SK-N-SH (cell line): ENCODE results near the gene LPP. TPM values are rescaled to one million over a fixed set of nuclear protein-coding genes. Genes with fewer than 3 reads are reported as not detected.

Experiments used
- CTCF ChIA-PET: fragments of 300-600, 350-600 bp; formaldehyde crosslinking; extraction: SDS; loops from one replicate; lab custom pipeline; 2021; lab: Yijun Ruan, JAX
- POLR2A ChIA-PET: fragments of 350-600 bp; sonication (Branson Sonifier 250); formaldehyde crosslinking; extraction: SDS; loops from one replicate; lab custom pipeline; 2020; ENCODE audit warnings: antibody characterized with exemption, inconsistent platforms; lab: Yijun Ruan, JAX
- DNase-seq: peaks from one replicate; pipeline ENCODE4 v3.0.0; 2012
- H2AFZ ChIP-seq: fragments of 200-600 bp; sonication (generic); 2 replicates; pipeline ENCODE4 v1.8.1; 2016; ENCODE audit warnings: antibody characterized with exemption, mild to moderate bottlenecking, low read depth
- H3F3A ChIP-seq: fragments of 200-600 bp; sonication (generic); replicated peaks from 2 replicates; pipeline ENCODE3; 2016; ENCODE audit warnings: antibody characterized with exemption, mild to moderate bottlenecking; ENCODE audit not compliant: insufficient read depth
- H3K27ac ChIP-seq, 2 experiments: fragments of 200-500 bp in 1 of 2; fragments of 200-600 bp in 1 of 2; sonication (Bioruptor generic) in 1 of 2; sonication (generic), shearing (Covaris generic) in 1 of 2; 2 replicates each; pipeline versions ENCODE4 v1.5.1 to v1.6.1; 2014 to 2016; ENCODE audit warnings: low read depth in 2 of 2, inconsistent platforms in 1 of 2, low read length in 1 of 2, mild to moderate bottlenecking in 1 of 2, mixed read lengths in 1 of 2
- H3K27me3 ChIP-seq: fragments of 200-600 bp; sonication (generic), shearing (Covaris generic); 2 replicates; pipeline ENCODE4 v1.6.1; 2016; ENCODE audit warnings: mixed run types; ENCODE audit not compliant: insufficient read depth
- H3K36me3 ChIP-seq, 2 experiments: fragments of 200-500 bp in 1 of 2; fragments of 200-600 bp in 1 of 2; sonication (Bioruptor generic) in 1 of 2; sonication (generic) in 1 of 2; replicated peaks in 1 of 2; 2 replicates each; pipeline versions ENCODE3 to v1.5.1; 2014 to 2016; ENCODE audit warnings: low read length in 1 of 2, mild to moderate bottlenecking in 1 of 2; ENCODE audit not compliant: insufficient read depth in 2 of 2, control insufficient read depth in 1 of 2
- H3K4me1 ChIP-seq, 2 experiments: fragments of 200-500 bp in 1 of 2; fragments of 200-600 bp in 1 of 2; sonication (Bioruptor generic) in 1 of 2; sonication (generic), shearing (Covaris generic) in 1 of 2; 2 replicates each; pipeline versions ENCODE4 v1.5.1 to v1.6.1; 2014 to 2016; ENCODE audit warnings: low read depth in 1 of 2, low read length in 1 of 2, mixed run types in 1 of 2; ENCODE audit not compliant: insufficient read depth in 2 of 2, control insufficient read depth in 1 of 2
- H3K4me2 ChIP-seq: fragments of 200-600 bp; sonication (generic), shearing (Covaris generic); 2 replicates; pipeline ENCODE4 v1.6.1; 2017; ENCODE audit warnings: mixed run types
- H3K4me3 ChIP-seq, 2 experiments: fragments of 200-500 bp in 1 of 2; fragments of 200-600 bp in 1 of 2; sonication (Bioruptor generic) in 1 of 2; sonication (generic), shearing (Covaris generic) in 1 of 2; 2 replicates each; pipeline versions ENCODE4 v1.5.1 to v1.8.1; 2014 to 2016; ENCODE audit warnings: low read depth in 2 of 2, inconsistent platforms in 1 of 2, low read length in 1 of 2, mild to moderate bottlenecking in 1 of 2, mixed read lengths in 1 of 2, moderate library complexity in 1 of 2
- H3K79me2 ChIP-seq: fragments of 200-600 bp; sonication (generic); 2 replicates; pipeline ENCODE4 v1.8.1; 2017; ENCODE audit warnings: mild to moderate bottlenecking; ENCODE audit not compliant: insufficient read depth
- H3K9ac ChIP-seq: fragments of 200-600 bp; sonication (generic); 2 replicates; pipeline ENCODE4 v1.6.1; 2017; ENCODE audit warnings: mixed run types
- H3K9me2 ChIP-seq: fragments of 200-600 bp; sonication (generic); 2 replicates; pipeline ENCODE4 v1.6.1; 2017; ENCODE audit warnings: mixed run types
- H3K9me3 ChIP-seq: fragments of 200-600 bp; sonication (generic); 2 replicates; pipeline ENCODE4 v1.6.1; 2017; ENCODE audit warnings: mixed run types, mild to moderate bottlenecking, moderate library complexity
- H4K20me1 ChIP-seq: fragments of 200-600 bp; sonication (generic); 2 replicates; pipeline ENCODE4 v1.6.1; 2017; ENCODE audit warnings: mild to moderate bottlenecking, mixed run types; ENCODE audit not compliant: insufficient read depth
- CHD2 ChIP-seq: fragments of 150-350 bp; IDR thresholded peaks from 2 replicates; pipeline ENCODE4 v1.6.1; 2018; ENCODE audit warnings: low read length; ENCODE audit not compliant: partially characterized antibody
- EZH2phosphoT487 ChIP-seq: fragments of 200-600 bp; sonication (generic); IDR thresholded peaks from 2 replicates; pipeline ENCODE4 v1.6.1; 2017; ENCODE audit warnings: low read depth, mixed run types, mild to moderate bottlenecking, antibody characterized with exemption, moderate library complexity, borderline replicate concordance
- FOSL2 ChIP-seq: IDR thresholded peaks from 2 replicates; pipeline ENCODE4 v1.4.0; 2012; ENCODE audit warnings: low read depth, mild to moderate bottlenecking, moderate library complexity, borderline replicate concordance
- FOXJ3 ChIP-seq: sonication (generic); formaldehyde crosslinking; IDR thresholded peaks from 2 replicates; pipeline ENCODE4 v1.5.1; 2020; ENCODE audit warnings: mild to moderate bottlenecking, missing genetic modification reagents
- FOXM1 ChIP-seq: IDR thresholded peaks from 2 replicates; pipeline ENCODE4 v1.4.0; 2012; ENCODE audit warnings: low read depth, mild to moderate bottlenecking
- GATA2 ChIP-seq: sonication (generic); formaldehyde crosslinking; IDR thresholded peaks from 2 replicates; pipeline ENCODE4 v1.5.0; 2020; ENCODE audit warnings: mild to moderate bottlenecking, missing genetic modification reagents
- JUND ChIP-seq: IDR thresholded peaks from 2 replicates; pipeline ENCODE4 v1.4.0; 2012
- MXI1 ChIP-seq: IDR thresholded peaks from 2 replicates; pipeline ENCODE4 v1.6.1; 2012; ENCODE audit warnings: mild to moderate bottlenecking, low read depth, low read length, improper control_type of control experiment
- NFIC ChIP-seq: IDR thresholded peaks from 2 replicates; pipeline ENCODE4 v1.4.0; 2012; ENCODE audit warnings: borderline replicate concordance
- PBX3 ChIP-seq: IDR thresholded peaks from 2 replicates; pipeline ENCODE4; 2012
- POLR2AphosphoS5 ChIP-seq: IDR thresholded peaks from 2 replicates; pipeline ENCODE4 v1.6.1; 2012; ENCODE audit warnings: low read depth, low read length
- RAD21 ChIP-seq: IDR thresholded peaks from 2 replicates; pipeline ENCODE4 v1.6.1; 2012; ENCODE audit warnings: mild to moderate bottlenecking, low read length
- RCOR1 ChIP-seq: fragments of 150-350 bp; IDR thresholded peaks from 2 replicates; pipeline ENCODE4 v1.6.1; 2017; ENCODE audit warnings: antibody characterized with exemption, low read length
- RXRA ChIP-seq: IDR thresholded peaks from 2 replicates; pipeline ENCODE4 v1.4.0; 2012; ENCODE audit warnings: low read depth, mild to moderate bottlenecking, borderline replicate concordance
- TAF1 ChIP-seq: IDR thresholded peaks from 2 replicates; pipeline ENCODE4 v1.6.1; 2012; ENCODE audit warnings: low read depth, mild to moderate bottlenecking, low read length, moderate library complexity, borderline replicate concordance
- TCF12 ChIP-seq: IDR thresholded peaks from 2 replicates; pipeline ENCODE4 v1.4.0; 2012
- TEAD4 ChIP-seq: IDR thresholded peaks from 2 replicates; pipeline ENCODE4 v1.4.0; 2012; ENCODE audit warnings: mild to moderate bottlenecking, borderline replicate concordance; ENCODE audit not compliant: insufficient read depth
- ZBTB33 ChIP-seq: IDR thresholded peaks from 2 replicates; pipeline ENCODE4 v1.4.0; 2012; ENCODE audit warnings: low read depth, borderline replicate concordance
- WGBS: methylation state at CpG from one replicate; pipeline ENCODE4 v1.1.6; 2017; ENCODE audit warnings: low lambda C conversion rate; 5-methylcytosine and 5-hydroxymethylcytosine counted together
- polyA plus RNA-seq, 3 experiments: library from polyadenylated mRNA; depleted of rRNA; stranded (reverse); fragments of >200 nt; gene quantifications; 2 replicates each; pipeline ENCODE4 v1.2.3, GENCODE V29; 2012
- TF ChIP-seq, protein P1 (sequence below): IDR thresholded peaks from 2 replicates; pipeline ENCODE4 v1.4.0; 2012; ENCODE audit warnings: low read depth, borderline replicate concordance
- TF ChIP-seq, protein P2 (sequence below): fragments of 150-350 bp; IDR thresholded peaks from 2 replicates; pipeline ENCODE4 v1.6.1; 2017; ENCODE audit warnings: antibody characterized with exemption, low read length, low read depth, borderline replicate concordance
- TF ChIP-seq, protein P3 (sequence below): IDR thresholded peaks from 2 replicates; pipeline ENCODE4 v1.6.1; 2012; ENCODE audit warnings: mild to moderate bottlenecking, low read depth, low read length, moderate library complexity
- TF ChIP-seq, protein P4 (sequence below): IDR thresholded peaks from 2 replicates; pipeline ENCODE4 v1.4.0; 2012; ENCODE audit warnings: low read depth

The LPP gene
- polyA plus RNA-seq, 1 of the 3 experiments (the other 2 are of a cell fraction) = 6.6 TPM

GRCh38 chr3:188286087-188286513 lies 132.1 kb downstream of the LPP start (continued):
- TF ChIP-seq MXI1 = no peak
- peak; percentile 97 for TF ChIP-seq FOSL2
- no peak for TF ChIP-seq CHD2
- TF ChIP-seq GATA2 = no peak
- no peak; the same call in 1 of the 2 replicates for TF ChIP-seq TAF1
- TF ChIP-seq RXRA = peak; percentile 98
- no peak for TF ChIP-seq RAD21
- TF ChIP-seq POLR2AphosphoS5 = peak; percentile 68; the same call in 1 of the 2 replicates
- peak; percentile 81 for TF ChIP-seq PBX3
- no peak for TF ChIP-seq RCOR1

DNA sequence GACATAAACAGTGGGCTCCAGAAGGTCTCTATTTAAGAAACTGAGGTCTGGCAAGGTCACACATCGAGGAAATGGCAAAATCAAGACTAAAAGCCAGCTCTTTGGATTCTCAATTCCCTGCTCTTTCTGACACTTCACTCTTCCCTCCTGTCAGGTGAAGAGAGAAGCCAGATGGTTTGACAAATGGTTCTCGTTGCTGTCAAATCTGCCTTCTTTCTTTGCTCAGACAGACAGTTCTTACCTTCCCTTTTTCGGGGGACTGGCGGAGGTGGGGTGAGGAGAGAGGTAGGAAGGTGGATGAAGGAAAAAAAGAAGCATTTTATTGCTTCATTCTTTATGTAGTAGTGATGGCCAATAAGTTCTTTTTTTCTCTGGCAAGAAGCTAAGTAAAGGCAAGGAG lies 133.4 kb downstream of the LPP start:
- POLR2A ChIA-PET = no interaction called here
- no peak for DNase-seq
- no peak overlapping the region for H2AFZ ChIP-seq
- CTCF ChIA-PET = no interaction called here
- no peaks in the 10 kb centered on the region for H3K9me3 ChIP-seq
- peaks cover 0 to 10% of the 10 kb centered on the region in 2 experiments for H3K36me3 ChIP-seq
- no peaks in the 10 kb centered on the region for H3K27me3 ChIP-seq
- no peak overlapping the region for H3K9ac ChIP-seq
- peaks cover 80% of the 10 kb centered on the region for H3K79me2 ChIP-seq
- no peaks in the 10 kb centered on the region for H4K20me1 ChIP-seq
- no peak overlapping the region for H3K4me2 ChIP-seq
- H3K9me2 ChIP-seq = no peaks in the 10 kb centered on the region
- peaks cover 0 to 35% of the 10 kb centered on the region in 2 experiments; a peak in 2 of 4 replicates for H3K4me1 ChIP-seq
- peak overlapping the region in 1 of 2 experiments; percentile 99; a peak in 2 of 4 replicates for H3K27ac ChIP-seq
- no peak overlapping the region for H3K4me3 ChIP-seq
- H3F3A ChIP-seq = peaks cover 33% of the 10 kb centered on the region
- WGBS = 46% methylated on average over 4 of the region's 4 CpGs
- TF ChIP-seq JUND (no peak), ZBTB33 (no peak), FOXJ3 (CRISPR knock-in tag) (no peak), PBX3 (0 out of 2 replicates have a peak, but pooled peaks have one; percentile 15), EZH2phosphoT487 (no peak), FOSL2 (no peak), NFIC (no peak), FOXM1 (no peak), TCF12 (0 out of 2 replicates have a peak, but pooled peaks have one; percentile 7), RXRA (no peak), TEAD4 (no peak)
- TF ChIP-seq, protein P1, sequence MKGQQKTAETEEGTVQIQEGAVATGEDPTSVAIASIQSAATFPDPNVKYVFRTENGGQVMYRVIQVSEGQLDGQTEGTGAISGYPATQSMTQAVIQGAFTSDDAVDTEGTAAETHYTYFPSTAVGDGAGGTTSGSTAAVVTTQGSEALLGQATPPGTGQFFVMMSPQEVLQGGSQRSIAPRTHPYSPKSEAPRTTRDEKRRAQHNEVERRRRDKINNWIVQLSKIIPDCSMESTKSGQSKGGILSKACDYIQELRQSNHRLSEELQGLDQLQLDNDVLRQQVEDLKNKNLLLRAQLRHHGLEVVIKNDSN = no peak
- TF ChIP-seq, protein P2, sequence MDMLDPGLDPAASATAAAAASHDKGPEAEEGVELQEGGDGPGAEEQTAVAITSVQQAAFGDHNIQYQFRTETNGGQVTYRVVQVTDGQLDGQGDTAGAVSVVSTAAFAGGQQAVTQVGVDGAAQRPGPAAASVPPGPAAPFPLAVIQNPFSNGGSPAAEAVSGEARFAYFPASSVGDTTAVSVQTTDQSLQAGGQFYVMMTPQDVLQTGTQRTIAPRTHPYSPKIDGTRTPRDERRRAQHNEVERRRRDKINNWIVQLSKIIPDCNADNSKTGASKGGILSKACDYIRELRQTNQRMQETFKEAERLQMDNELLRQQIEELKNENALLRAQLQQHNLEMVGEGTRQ = no peak
- TF ChIP-seq, protein P3, sequence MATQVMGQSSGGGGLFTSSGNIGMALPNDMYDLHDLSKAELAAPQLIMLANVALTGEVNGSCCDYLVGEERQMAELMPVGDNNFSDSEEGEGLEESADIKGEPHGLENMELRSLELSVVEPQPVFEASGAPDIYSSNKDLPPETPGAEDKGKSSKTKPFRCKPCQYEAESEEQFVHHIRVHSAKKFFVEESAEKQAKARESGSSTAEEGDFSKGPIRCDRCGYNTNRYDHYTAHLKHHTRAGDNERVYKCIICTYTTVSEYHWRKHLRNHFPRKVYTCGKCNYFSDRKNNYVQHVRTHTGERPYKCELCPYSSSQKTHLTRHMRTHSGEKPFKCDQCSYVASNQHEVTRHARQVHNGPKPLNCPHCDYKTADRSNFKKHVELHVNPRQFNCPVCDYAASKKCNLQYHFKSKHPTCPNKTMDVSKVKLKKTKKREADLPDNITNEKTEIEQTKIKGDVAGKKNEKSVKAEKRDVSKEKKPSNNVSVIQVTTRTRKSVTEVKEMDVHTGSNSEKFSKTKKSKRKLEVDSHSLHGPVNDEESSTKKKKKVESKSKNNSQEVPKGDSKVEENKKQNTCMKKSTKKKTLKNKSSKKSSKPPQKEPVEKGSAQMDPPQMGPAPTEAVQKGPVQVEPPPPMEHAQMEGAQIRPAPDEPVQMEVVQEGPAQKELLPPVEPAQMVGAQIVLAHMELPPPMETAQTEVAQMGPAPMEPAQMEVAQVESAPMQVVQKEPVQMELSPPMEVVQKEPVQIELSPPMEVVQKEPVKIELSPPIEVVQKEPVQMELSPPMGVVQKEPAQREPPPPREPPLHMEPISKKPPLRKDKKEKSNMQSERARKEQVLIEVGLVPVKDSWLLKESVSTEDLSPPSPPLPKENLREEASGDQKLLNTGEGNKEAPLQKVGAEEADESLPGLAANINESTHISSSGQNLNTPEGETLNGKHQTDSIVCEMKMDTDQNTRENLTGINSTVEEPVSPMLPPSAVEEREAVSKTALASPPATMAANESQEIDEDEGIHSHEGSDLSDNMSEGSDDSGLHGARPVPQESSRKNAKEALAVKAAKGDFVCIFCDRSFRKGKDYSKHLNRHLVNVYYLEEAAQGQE = no peak
- TF ChIP-seq, protein P4, sequence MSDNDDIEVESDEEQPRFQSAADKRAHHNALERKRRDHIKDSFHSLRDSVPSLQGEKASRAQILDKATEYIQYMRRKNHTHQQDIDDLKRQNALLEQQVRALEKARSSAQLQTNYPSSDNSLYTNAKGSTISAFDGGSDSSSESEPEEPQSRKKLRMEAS = no peak
